GM23338 (cell line): ENCODE results near the gene PDGFRB. TPM values are rescaled to one million over a fixed set of nuclear protein-coding genes. Genes with fewer than 3 reads are reported as not detected.

Experiments
- ATAC-seq: fragments of 200-7000 bp; cut with Tn5 transposase; 3 replicates; pipeline ENCODE4 v1.9.1; 2020
- DNase-seq: peaks from one replicate; pipeline ENCODE4 v3.0.0-alpha.2; 2015; ENCODE audit warnings: low spot score
- H2AFZ ChIP-seq: fragments of 200-600 bp; sonication (generic); 2 replicates; pipeline ENCODE4 v1.8.0; 2016; ENCODE audit warnings: antibody characterized with exemption, mild to moderate bottlenecking, moderate library complexity
- H3F3A ChIP-seq: fragments of 200-600 bp; sonication (generic); replicated peaks from 2 replicates; pipeline ENCODE4 v1.8.0; 2017; ENCODE audit warnings: antibody characterized with exemption, mixed run types, low read depth
- H3K27ac ChIP-seq: fragments of 200-600 bp; sonication (generic); 2 replicates; pipeline ENCODE4 v1.6.1; 2016; ENCODE audit warnings: low read depth
- H3K27me3 ChIP-seq: fragments of 200-600 bp; sonication (generic); 2 replicates; pipeline ENCODE4 v1.8.0; 2016; ENCODE audit warnings: mild to moderate bottlenecking, mixed run types, moderate library complexity; ENCODE audit not compliant: insufficient read depth
- H3K36me3 ChIP-seq: fragments of 200-600 bp; sonication (generic); 2 replicates; pipeline ENCODE4 v1.8.0; 2016; ENCODE audit warnings: mild to moderate bottlenecking; ENCODE audit not compliant: insufficient read depth
- H3K4me1 ChIP-seq: fragments of 200-600 bp; sonication (generic); 2 replicates; pipeline ENCODE4 v1.8.0; 2016; ENCODE audit warnings: mild to moderate bottlenecking, moderate library complexity; ENCODE audit not compliant: insufficient read depth
- H3K4me2 ChIP-seq: fragments of 200-600 bp; sonication (generic); 2 replicates; pipeline ENCODE4 v1.7.1; 2017; ENCODE audit warnings: mixed run types
- H3K4me3 ChIP-seq: fragments of 200-600 bp; sonication (generic); 2 replicates; pipeline ENCODE4 v1.6.1; 2016; ENCODE audit warnings: mixed run types
- H3K79me2 ChIP-seq: fragments of 200-600 bp; sonication (generic); replicated peaks from 2 replicates; pipeline ENCODE4 v1.8.0; 2017; ENCODE audit warnings: mild to moderate bottlenecking; ENCODE audit not compliant: insufficient read depth
- H3K9me2 ChIP-seq: fragments of 200-600 bp; sonication (generic); 2 replicates; pipeline ENCODE4 v1.8.0; 2017; ENCODE audit not compliant: insufficient read depth
- H4K20me1 ChIP-seq: fragments of 200-600 bp; sonication (generic); replicated peaks from 2 replicates; pipeline ENCODE4 v1.8.0; 2017; ENCODE audit warnings: mild to moderate bottlenecking; ENCODE audit not compliant: insufficient read depth
- H3K27ac Mint-ChIP-seq: 2 replicates; pipeline ENCODE4 v1.8.0; 2020; ENCODE audit warnings: inconsistent platforms, mild to moderate bottlenecking, moderate library complexity, mixed read lengths
- H3K27me3 Mint-ChIP-seq: 3 replicates; pipeline ENCODE4 v1.8.0; 2022; ENCODE audit warnings: low read depth, mild to moderate bottlenecking, moderate library complexity, mixed read lengths, inconsistent platforms; ENCODE audit not compliant: insufficient read depth, poor library complexity
- H3K36me3 Mint-ChIP-seq: 3 replicates; pipeline ENCODE4 v1.8.0; 2021; ENCODE audit warnings: low read depth, mild to moderate bottlenecking, inconsistent platforms, moderate library complexity, mixed read lengths
- H3K4me1 Mint-ChIP-seq: 3 replicates; pipeline ENCODE4 v1.8.0; 2020; ENCODE audit warnings: mild to moderate bottlenecking, inconsistent platforms, mixed read lengths
- H3K4me3 Mint-ChIP-seq: 3 replicates; pipeline ENCODE4 v1.8.0; 2021; ENCODE audit warnings: moderate library complexity, mild to moderate bottlenecking, inconsistent platforms, mixed read lengths
- H3K9me3 Mint-ChIP-seq: 3 replicates; pipeline ENCODE4 v1.8.0; 2020; ENCODE audit warnings: moderate library complexity, mild to moderate bottlenecking, inconsistent platforms, mixed read lengths
- CREB1 ChIP-seq: fragments of 250-450 bp; sonication (Bioruptor Pico); IDR thresholded peaks from 2 replicates; pipeline ENCODE4 v1.5.0; 2020; ENCODE audit warnings: low read depth, mild to moderate bottlenecking, moderate library complexity
- ETS1 ChIP-seq: IDR thresholded peaks from 2 replicates; pipeline ENCODE4 v1.6.1; 2016; ENCODE audit warnings: antibody characterized with exemption
- EZH2 ChIP-seq: fragments of 200-600 bp; sonication (generic); IDR thresholded peaks from one replicate; pipeline ENCODE4 v1.8.0; 2017; ENCODE audit warnings: antibody characterized with exemption, mild to moderate bottlenecking, low read depth; ENCODE audit not compliant: unreplicated experiment
- EZH2phosphoT487 ChIP-seq: fragments of 200-600 bp; sonication (generic); IDR thresholded peaks from one replicate; pipeline ENCODE4 v1.8.1; 2018; ENCODE audit warnings: antibody characterized with exemption; ENCODE audit not compliant: unreplicated experiment
- JUNB ChIP-seq: IDR thresholded peaks from one replicate; pipeline ENCODE4 v1.6.1; 2016; ENCODE audit warnings: antibody characterized with exemption; ENCODE audit not compliant: unreplicated experiment
- NANOG ChIP-seq: IDR thresholded peaks from 2 replicates; pipeline ENCODE4 v1.6.1; 2016; ENCODE audit warnings: antibody characterized with exemption, borderline replicate concordance
- POLR2AphosphoS5 ChIP-seq: IDR thresholded peaks from 2 replicates; pipeline ENCODE4 v1.6.1; 2016; ENCODE audit warnings: antibody characterized with exemption, low read depth
- STAT1 ChIP-seq: IDR thresholded peaks from one replicate; pipeline ENCODE4 v1.6.1; 2016; ENCODE audit warnings: antibody characterized with exemption; ENCODE audit not compliant: unreplicated experiment
- ZNF114 ChIP-seq: fragments of 250-450 bp; sonication (Bioruptor Pico); IDR thresholded peaks from 2 replicates; pipeline ENCODE4 v1.5.0; 2020; ENCODE audit warnings: mild to moderate bottlenecking, moderate library complexity
- ZNF331 ChIP-seq: fragments of 250-450 bp; sonication (Bioruptor Pico); IDR thresholded peaks from 2 replicates; pipeline ENCODE4 v1.5.0; 2020; ENCODE audit warnings: low read depth, mild to moderate bottlenecking, moderate library complexity
- ZNF462 ChIP-seq: fragments of 250-450 bp; sonication (Bioruptor Pico); IDR thresholded peaks from 2 replicates; pipeline ENCODE4 v1.5.0; 2020; ENCODE audit warnings: mild to moderate bottlenecking, moderate library complexity
- polyA plus RNA-seq: library from polyadenylated mRNA; unstranded; fragments of >200 nt; fragmentation: Nextera tagmentation; extraction: Ambion mirVana; gene quantifications from 2 replicates; pipeline ENCODE4 v1.2.1, GENCODE V29; 2016
- total RNA-seq: library from RNA; depleted of rRNA; stranded (reverse); fragments of >200 nt; shearing (Covaris generic); gene quantifications from 2 replicates; pipeline ENCODE4 v1.2.3, GENCODE V29; 2014

Gene PDGFRB
- total and polyA plus RNA-seq, 2 experiments from 2014 or later = 4.5 to 11.3 TPM

GRCh38 chr5:150148117-150148927 lies 7.3 kb downstream of the PDGFRB start (continued):
- TF ChIP-seq ETS1 = no peak
- TF ChIP-seq JUNB = no peak
- TF ChIP-seq CREB1 (CRISPR knock-in tag) = no peak
- no peak for TF ChIP-seq EZH2

- no peaks in the 10 kb centered on the region for H4K20me1 ChIP-seq
- no peaks in the 10 kb centered on the region for H3K27me3 ChIP-seq
- Mint-ChIP-seq H3K27me3 (peaks cover 8% of the 10 kb centered on the region), H3K4me1 (peaks cover 28% of the 10 kb centered on the region), H3K27ac (no peak overlapping the region), H3K36me3 (no peaks in the 10 kb centered on the region; the same call in 2 of the 3 replicates), H3K9me3 (no peaks in the 10 kb centered on the region), H3K4me3 (no peak overlapping the region)
- DNase-seq (no peak), ATAC-seq (no peak)
- H2AFZ ChIP-seq = no peak overlapping the region
- no peak overlapping the region for H3K4me3 ChIP-seq
- no peaks in the 10 kb centered on the region for H3K9me2 ChIP-seq
- H3K79me2 ChIP-seq = no peaks in the 10 kb centered on the region
- no peak for TF ChIP-seq ZNF114
- no peak for TF ChIP-seq POLR2AphosphoS5
- TF ChIP-seq EZH2phosphoT487 = no peak
- TF ChIP-seq ZNF331 (CRISPR knock-in tag) = no peak
- no peak for TF ChIP-seq STAT1
- H3F3A ChIP-seq = no peaks in the 10 kb centered on the region
- H3K4me2 ChIP-seq = no peak overlapping the region
- no peaks in the 10 kb centered on the region for H3K36me3 ChIP-seq
- H3K4me1 ChIP-seq = peaks cover 9% of the 10 kb centered on the region
- H3K27ac ChIP-seq = no peak overlapping the region
Observed at GRCh38 chr5:150147670-150148069, 8.0 kb downstream of the PDGFRB start.

- no peak overlapping the region for H3K27ac ChIP-seq
- no peaks in the 10 kb centered on the region; the same call in 2 of the 3 replicates for H3K36me3 Mint-ChIP-seq
- H3K27me3 Mint-ChIP-seq = peaks cover 8% of the 10 kb centered on the region
- H3K79me2 ChIP-seq = no peaks in the 10 kb centered on the region
- H2AFZ ChIP-seq = no peak overlapping the region
- H3K27ac Mint-ChIP-seq = no peak overlapping the region
- no peaks in the 10 kb centered on the region for H3K27me3 ChIP-seq
- peaks cover 9% of the 10 kb centered on the region for H3K4me1 ChIP-seq
- no peak overlapping the region for H3K4me3 Mint-ChIP-seq
- no peaks in the 10 kb centered on the region for H4K20me1 ChIP-seq
- H3F3A ChIP-seq = no peaks in the 10 kb centered on the region
- no peaks in the 10 kb centered on the region for H3K9me3 Mint-ChIP-seq
- H3K4me2 ChIP-seq = no peak overlapping the region
- DNase-seq (no peak), ATAC-seq (no peak)
- H3K9me2 ChIP-seq = no peaks in the 10 kb centered on the region
- H3K36me3 ChIP-seq = no peaks in the 10 kb centered on the region
- H3K4me3 ChIP-seq = no peak overlapping the region
- H3K4me1 Mint-ChIP-seq = peaks cover 28% of the 10 kb centered on the region
- TF ChIP-seq ZNF462 (no peak), NANOG (no peak)
Observed at GRCh38 chr5:150146862-150147601, 8.6 kb downstream of the PDGFRB start.
